ENCODE measurements around the gene TSSK3. TPM values are rescaled to one million over a fixed set of nuclear protein-coding genes. Genes with fewer than 3 reads are reported as not detected.
A peak's percentile ranks its signal among the peaks of the same experiment; 100 is the strongest.

The TSSK3 gene
- total RNA-seq, 1 donor from 2014 or later: 4.8 TPM

GRCh38 chr1:32386676-32387392 is 24.5 kb downstream of the TSSK3 start:
- intact Hi-C loops (cut with DNase I): no loop called here
- TF ChIP-seq CTCF (IDR thresholded peaks at IDR 0.05): no peak
- peaks cover 0 to 7% of the 10 kb centered on the region in 2 donors for H3K4me1 ChIP-seq
- no peak overlapping the region for H3K4me3 ChIP-seq
- no peak for DNase-seq (ENCODE audit: low spot score in 2 of 2)
- no peaks in the 10 kb centered on the region for H3K9me3 ChIP-seq
- H3K27me3 ChIP-seq: no peaks in the 10 kb centered on the region
- no peak overlapping the region for H3K27ac ChIP-seq
- peaks cover 82 to 97% of the 10 kb centered on the region in 2 donors for H3K36me3 ChIP-seq

DNA sequence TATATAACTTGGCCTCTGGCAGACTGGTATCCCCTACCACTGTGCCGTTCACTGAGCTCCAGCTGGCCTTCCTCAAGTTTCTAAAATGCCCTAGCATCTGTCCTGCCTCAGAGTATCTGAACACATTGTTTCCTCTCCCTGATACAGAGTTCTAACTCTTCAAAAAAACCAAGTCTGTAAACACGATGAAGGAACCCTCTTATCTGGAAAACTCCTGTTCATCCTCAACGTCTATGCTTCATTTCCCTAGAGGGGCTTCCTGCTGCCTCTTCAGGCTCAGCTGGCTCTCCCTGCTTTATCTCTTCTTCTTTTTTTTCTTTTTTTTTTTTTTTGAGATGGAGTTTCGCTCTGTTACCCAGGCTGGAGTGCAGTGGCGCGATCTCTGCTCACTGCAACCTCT is 26.3 kb downstream of the TSSK3 start:
- peaks cover 67 to 79% of the 10 kb centered on the region in 2 donors for H3K36me3 ChIP-seq
- H3K4me3 ChIP-seq: no peak overlapping the region
- DNase-seq (ENCODE audit: low spot score in 2 of 2): no peak
- no peaks in the 10 kb centered on the region for H3K9me3 ChIP-seq
- H3K27me3 ChIP-seq: no peaks in the 10 kb centered on the region
- peaks cover 9 to 18% of the 10 kb centered on the region in 2 donors for H3K4me1 ChIP-seq
- H3K27ac ChIP-seq: no peak overlapping the region
- TF ChIP-seq CTCF (IDR thresholded peaks at IDR 0.05): no peak
- intact Hi-C loops (cut with DNase I): no loop called here

DNA sequence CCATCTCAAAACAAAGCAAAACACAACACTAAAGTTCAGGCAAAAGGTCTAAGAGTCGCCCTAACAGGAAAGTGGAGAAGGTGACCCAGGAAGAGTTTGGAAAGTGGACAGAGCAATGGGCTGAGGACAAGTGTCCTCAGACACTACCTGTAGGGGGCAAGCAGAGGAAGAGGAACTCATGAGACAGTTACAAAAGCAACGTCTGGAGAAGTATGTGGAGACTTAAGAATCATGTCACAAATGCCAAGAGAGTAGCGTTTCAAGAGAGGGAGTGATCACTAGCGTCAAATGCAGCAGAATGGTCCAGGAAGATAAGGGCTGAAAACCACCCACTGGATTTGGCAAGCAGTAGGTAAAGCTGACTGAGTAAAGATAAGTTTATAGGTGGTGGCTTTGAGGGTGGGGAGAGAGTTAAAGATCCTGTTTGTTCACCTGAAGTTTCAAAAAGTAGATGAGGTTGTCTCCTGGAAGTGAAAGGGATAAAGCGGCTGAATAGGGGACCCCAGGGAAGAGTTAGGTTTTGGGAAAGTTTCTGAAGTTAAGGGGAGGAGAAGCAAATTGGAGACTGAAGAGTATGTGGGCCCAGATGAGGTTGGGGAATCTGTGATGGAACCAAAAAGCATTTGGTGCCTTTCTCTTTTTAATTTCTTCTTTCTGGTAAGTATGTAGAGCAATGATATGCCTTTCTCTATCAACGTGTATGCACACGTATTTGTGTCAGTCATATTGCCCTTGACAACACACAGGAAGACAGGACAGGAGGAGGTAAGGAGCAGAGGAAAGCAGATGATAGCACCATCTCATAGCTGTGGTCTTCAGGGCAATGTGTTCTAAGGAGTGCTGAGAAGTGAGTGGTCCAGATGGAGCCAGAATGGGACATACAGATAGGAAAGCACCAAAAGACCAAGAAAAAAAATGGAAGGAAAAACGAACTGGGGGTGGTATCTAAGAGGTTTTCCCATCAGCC is 28.8 kb downstream of the TSSK3 start:
- Histone ChIP-seq H3K27ac (no peak overlapping the region), H3K4me3 (no peak overlapping the region), H3K4me1 (peaks cover 9 to 24% of the 10 kb centered on the region in 2 donors), H3K36me3 (peaks cover 42 to 53% of the 10 kb centered on the region in 2 donors), H3K27me3 (no peaks in the 10 kb centered on the region), H3K9me3 (no peaks in the 10 kb centered on the region)
- no peak for DNase-seq (ENCODE audit: low spot score in 2 of 2)
- intact Hi-C loops (cut with DNase I): no loop called here
- TF ChIP-seq CTCF (IDR thresholded peaks at IDR 0.05): no peak

DNA sequence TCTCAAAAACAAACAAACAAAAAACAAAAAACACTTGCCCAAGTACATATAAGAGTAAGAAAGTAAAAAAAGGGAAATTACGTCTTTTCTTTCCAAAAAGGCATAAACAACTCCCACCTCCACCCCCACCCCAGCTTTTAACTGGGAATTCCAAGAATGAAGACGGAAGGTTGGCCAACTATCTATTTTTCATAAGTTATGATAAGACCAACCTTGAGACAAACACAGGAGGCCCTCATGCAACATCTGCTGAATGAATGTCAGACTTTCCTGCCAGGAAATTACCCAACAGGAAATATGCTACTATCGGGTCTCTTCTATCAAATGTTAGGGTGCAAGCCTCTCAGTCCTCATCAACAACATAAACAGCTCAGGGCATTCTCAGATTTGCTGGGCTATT is 30.0 kb downstream of the TSSK3 start:
- H3K27me3 ChIP-seq: no peaks in the 10 kb centered on the region
- no peaks in the 10 kb centered on the region for H3K9me3 ChIP-seq
- no peak overlapping the region for H3K27ac ChIP-seq
- peaks cover 34 to 43% of the 10 kb centered on the region in 2 donors for H3K36me3 ChIP-seq
- peaks cover 9 to 24% of the 10 kb centered on the region in 2 donors for H3K4me1 ChIP-seq
- TF ChIP-seq CTCF (IDR thresholded peaks at IDR 0.05): no peak
- intact Hi-C loops (cut with DNase I): no loop called here
- DNase-seq (ENCODE audit: low spot score in 2 of 2): no peak
- peak overlapping the region in 1 of 2 donors; percentile 86 for H3K4me3 ChIP-seq

- intact Hi-C loops (cut with DNase I): no loop called here
Observed at GRCh38 chr1:32393136-32393535, 30.8 kb downstream of the TSSK3 start.

More at GRCh38 chr1:32393136-32393535, 30.8 kb downstream of the TSSK3 start:
- H3K27me3 ChIP-seq: no peaks in the 10 kb centered on the region
- H3K27ac ChIP-seq: peak overlapping the region in 1 of 2 donors; percentile 95
- DNase-seq (ENCODE audit: low spot score in 2 of 2): no peak
- peaks cover 9 to 24% of the 10 kb centered on the region in 2 donors for H3K4me1 ChIP-seq
- no peak for TF ChIP-seq CTCF (IDR thresholded peaks at IDR 0.05)
- peak overlapping the region; percentile 72 to 86 for H3K4me3 ChIP-seq
- peaks cover 30 to 35% of the 10 kb centered on the region in 2 donors for H3K36me3 ChIP-seq
- H3K9me3 ChIP-seq: no peaks in the 10 kb centered on the region
